K562 (cell line): ENCODE results near the gene ZSWIM1. TPM values are rescaled to one million over a fixed set of nuclear protein-coding genes. Genes with fewer than 3 reads are reported as not detected.

Experiments used
- ARID1B ChIP-seq: fragments of 450-650 bp; IDR thresholded peaks from 2 replicates; pipeline ENCODE4 v1.6.1; 2016; ENCODE audit warnings: antibody characterized with exemption, mild to moderate bottlenecking, inconsistent platforms
- CBFA2T3 ChIP-seq: fragments of 450-650 bp; IDR thresholded peaks from 2 replicates; pipeline ENCODE4 v1.6.1; 2017
- CBFB ChIP-seq: sonication (generic); formaldehyde crosslinking; IDR thresholded peaks from 2 replicates; pipeline ENCODE4 v1.4.0; 2020; ENCODE audit warnings: mild to moderate bottlenecking, missing genetic modification reagents
- EGR1 ChIP-seq: fragments of 450-650 bp; conservative IDR thresholded peaks from 2 replicates; pipeline ENCODE4 v1.6.1; 2017; ENCODE audit warnings: mild to moderate bottlenecking
- FOSL1 ChIP-seq: fragments of 200-800 bp; sonication (Bioruptor generic); conservative IDR thresholded peaks from 2 replicates; pipeline ENCODE4 v1.6.1; 2016; ENCODE audit warnings: missing genetic modification characterization, missing compliant biosample characterization
- FOXK2 ChIP-seq, 2 experiments: fragments of 450-650 bp; IDR thresholded peaks in 1 of 2; conservative IDR thresholded peaks in 1 of 2; 2 replicates each; pipeline ENCODE4 v1.6.1; 2016; ENCODE audit warnings: low read depth in 2 of 2, mild to moderate bottlenecking in 1 of 2
- HDGF ChIP-seq: fragments of 450-650 bp; IDR thresholded peaks from 2 replicates; pipeline ENCODE4 v1.6.1; 2016
- JUND ChIP-seq, 2 experiments: IDR thresholded peaks; 2 replicates in 1 of 2; 3 replicates in 1 of 2; pipeline ENCODE4 v1.6.1; 2011; ENCODE audit warnings: borderline replicate concordance in 2 of 2, low read depth in 2 of 2, low read length in 2 of 2, improper control_type of control experiment in 1 of 2, missing biosample characterization in 1 of 2, missing genetic modification characterization in 1 of 2, missing genetic modification reagents in 1 of 2
- KAT2B ChIP-seq: IDR thresholded peaks from one replicate; pipeline ENCODE4 v1.6.1; 2012; ENCODE audit warnings: low read depth, mild to moderate bottlenecking, control low read depth, inconsistent platforms, low read length, moderate library complexity
- MAFG ChIP-seq: fragments of 450-650 bp; conservative IDR thresholded peaks from 2 replicates; pipeline ENCODE4 v1.6.1; 2016; ENCODE audit warnings: missing genetic modification characterization, missing compliant biosample characterization
- MAFK ChIP-seq: IDR thresholded peaks from 2 replicates; pipeline ENCODE4 v1.6.1; 2011; ENCODE audit warnings: low read length, improper control_type of control experiment
- MTF1 ChIP-seq: fragments of 250-450 bp; sonication (Bioruptor Pico); IDR thresholded peaks from 2 replicates; pipeline ENCODE4 v1.9.0; 2021; ENCODE audit warnings: moderate library complexity, mild to moderate bottlenecking, inconsistent platforms, borderline replicate concordance
- PURB ChIP-seq: sonication (generic); formaldehyde crosslinking; IDR thresholded peaks from 2 replicates; pipeline ENCODE4 v1.9.0; 2021; ENCODE audit warnings: low read depth, mild to moderate bottlenecking, missing genetic modification reagents
- SP1 ChIP-seq: sonication (generic); formaldehyde crosslinking; IDR thresholded peaks from 2 replicates; pipeline ENCODE4 v1.8.1; 2022; ENCODE audit warnings: mild to moderate bottlenecking, missing genetic modification reagents
- TCF3 ChIP-seq: sonication (generic); formaldehyde crosslinking; IDR thresholded peaks from 2 replicates; pipeline ENCODE4 v1.4.0; 2020; ENCODE audit warnings: mild to moderate bottlenecking, missing genetic modification reagents
- ZBTB7A ChIP-seq: IDR thresholded peaks from 2 replicates; pipeline ENCODE4 v1.6.1; 2011; ENCODE audit warnings: low read depth, mild to moderate bottlenecking, low read length, moderate library complexity, borderline replicate concordance; ENCODE audit not compliant: control insufficient read depth
- ZNF384 ChIP-seq: IDR thresholded peaks from 2 replicates; pipeline ENCODE4 v1.6.1; 2012; ENCODE audit warnings: low read depth, low read length, improper control_type of control experiment
- polyA plus RNA-seq, 8 experiments: library from polyadenylated mRNA; depleted of rRNA in 4 of 8; stranded (reverse) in 5 of 8; unstranded in 3 of 8; fragments of >200 nt; fragmentation: Nextera tagmentation in 2 of 8; fragmentation: Illumina TruSeq in 1 of 8; extraction: Ambion mirVana in 2 of 8; extraction: Trizol in 1 of 8; gene quantifications; 2 replicates each; pipeline versions ENCODE4 v1.2.1 to v1.2.3, GENCODE V29; 2011 to 2014; ENCODE audit warnings: inconsistent platforms in 1 of 8, missing spikeins in 1 of 8
- total RNA-seq, 7 experiments: library from RNA; depleted of rRNA in 6 of 7; stranded (reverse); fragments of >200 nt in 6 of 7; fragmentation: Illumina TruSeq in 2 of 7; extraction: Trizol in 2 of 7; gene quantifications; 2 replicates each; pipeline versions ENCODE4 v1.2.1 to v1.2.3, GENCODE V29; 2011 to 2021; ENCODE audit warnings: low replicate concordance in 1 of 7
- TF ChIP-seq, protein P1 (sequence below), 2 experiments: fragments of 450-650 bp in 1 of 2; sonication (generic) in 1 of 2; formaldehyde crosslinking in 1 of 2; IDR thresholded peaks in 1 of 2; conservative IDR thresholded peaks in 1 of 2; 2 replicates each; pipeline versions ENCODE4 v1.6.1 to v1.8.1; 2016 to 2023; ENCODE audit warnings: mild to moderate bottlenecking in 2 of 2, moderate library complexity in 2 of 2, inconsistent platforms in 1 of 2, missing genetic modification reagents in 1 of 2
- TF ChIP-seq, protein P2 (sequence below): fragments of 250-450 bp; sonication (Bioruptor Pico); IDR thresholded peaks from 2 replicates; pipeline ENCODE4 v1.8.0; 2022; ENCODE audit warnings: moderate library complexity, mild to moderate bottlenecking, inconsistent platforms
- TF ChIP-seq, protein P3 (sequence below): IDR thresholded peaks from 3 replicates; pipeline ENCODE4 v1.6.1; 2011; ENCODE audit warnings: borderline replicate concordance, mild to moderate bottlenecking, moderate library complexity; ENCODE audit not compliant: insufficient read length; ENCODE audit errors: extremely low read depth
- TF ChIP-seq, protein P4 (sequence below): fragments of 200-800 bp; sonication (Bioruptor generic); IDR thresholded peaks from 2 replicates; pipeline ENCODE4 v1.6.1; 2017; ENCODE audit warnings: missing genetic modification characterization, missing compliant biosample characterization

The ZSWIM1 gene
- total and polyA plus RNA-seq, 9 of the 15 experiments (the other 6 are each of a cell fraction or from before 2014, with no cell fraction given), result 2.5 to 15.6 (median 9.5) TPM

DNA sequence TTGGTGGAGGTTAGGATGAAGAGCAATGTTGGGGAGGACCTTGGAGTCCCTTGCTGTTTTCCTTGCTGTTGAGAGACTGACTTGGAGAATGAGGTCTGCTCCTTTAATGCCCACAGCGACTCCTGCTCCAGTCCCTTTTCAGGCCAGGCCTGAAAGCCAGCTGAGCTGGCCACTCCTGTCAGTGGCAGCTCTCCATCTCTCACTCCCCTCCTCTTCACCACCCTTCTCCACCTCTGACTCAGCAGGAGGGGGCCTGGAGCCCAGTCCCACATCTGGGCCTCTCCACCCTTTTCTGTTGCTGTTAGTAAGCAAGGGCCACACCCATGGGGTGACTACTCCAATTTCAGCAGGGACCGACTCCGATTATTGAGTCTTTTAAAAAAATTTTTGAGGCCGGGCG is 45.2 kb upstream of the ZSWIM1 start (continued):
- TF ChIP-seq, protein P1, sequence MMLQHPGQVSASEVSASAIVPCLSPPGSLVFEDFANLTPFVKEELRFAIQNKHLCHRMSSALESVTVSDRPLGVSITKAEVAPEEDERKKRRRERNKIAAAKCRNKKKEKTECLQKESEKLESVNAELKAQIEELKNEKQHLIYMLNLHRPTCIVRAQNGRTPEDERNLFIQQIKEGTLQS (IDR thresholded peaks at IDR 0.05), result peak; percentile 51; the same call in 1 of the 2 replicates
- TF ChIP-seq, protein P1 (CRISPR knock-in tag; conservative IDR thresholded peaks at IDR 0.05), result no peak
- TF ChIP-seq ARID1B (peak; percentile 46), MAFG (tag) (peak; percentile 37), MTF1 (CRISPR knock-in tag) (no peak), CBFB (CRISPR knock-in tag) (no peak), KAT2B (no peak), HDGF (0 out of 2 replicates have a peak, but pooled peaks have one; percentile 56), ZNF384 (peak; percentile 8; the same call in 1 of the 2 replicates), EGR1 (0 out of 2 replicates have a peak, but pooled peaks have one; percentile 15), TCF3 (CRISPR knock-in tag) (no peak), CBFA2T3 (peak; percentile 49; the same call in 1 of the 2 replicates), JUND (IDR thresholded peaks at IDR 0.05; ENCODE audit: borderline replicate concordance, low read depth, low read length) (peak; percentile 74), JUND (tag; IDR thresholded peaks at IDR 0.05; ENCODE audit: borderline replicate concordance, low read depth, low read length) (peak; percentile 45; the same call in 1 of the 3 replicates), FOXK2 (conservative IDR thresholded peaks at IDR 0.05 in 1 of 2, IDR thresholded peaks at IDR 0.05 in 1 of 2; ENCODE audit: low read depth in 2 of 2) (peak; percentile 58 to 63; a peak in 3 of 4 replicates), FOSL1 (peak; percentile 66), PURB (CRISPR knock-in tag) (no peak), ZBTB7A (peak; percentile 62; the same call in 1 of the 2 replicates), MAFK (peak; percentile 58), SP1 (CRISPR knock-in tag) (no peak)
- TF ChIP-seq, protein P2, sequence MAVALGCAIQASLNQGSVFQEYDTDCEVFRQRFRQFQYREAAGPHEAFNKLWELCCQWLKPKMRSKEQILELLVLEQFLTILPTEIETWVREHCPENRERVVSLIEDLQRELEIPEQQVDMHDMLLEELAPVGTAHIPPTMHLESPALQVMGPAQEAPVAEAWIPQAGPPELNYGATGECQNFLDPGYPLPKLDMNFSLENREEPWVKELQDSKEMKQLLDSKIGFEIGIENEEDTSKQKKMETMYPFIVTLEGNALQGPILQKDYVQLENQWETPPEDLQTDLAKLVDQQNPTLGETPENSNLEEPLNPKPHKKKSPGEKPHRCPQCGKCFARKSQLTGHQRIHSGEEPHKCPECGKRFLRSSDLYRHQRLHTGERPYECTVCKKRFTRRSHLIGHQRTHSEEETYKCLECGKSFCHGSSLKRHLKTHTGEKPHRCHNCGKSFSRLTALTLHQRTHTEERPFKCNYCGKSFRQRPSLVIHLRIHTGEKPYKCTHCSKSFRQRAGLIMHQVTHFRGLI (CRISPR knock-in tag), result no peak
- TF ChIP-seq, protein P3, sequence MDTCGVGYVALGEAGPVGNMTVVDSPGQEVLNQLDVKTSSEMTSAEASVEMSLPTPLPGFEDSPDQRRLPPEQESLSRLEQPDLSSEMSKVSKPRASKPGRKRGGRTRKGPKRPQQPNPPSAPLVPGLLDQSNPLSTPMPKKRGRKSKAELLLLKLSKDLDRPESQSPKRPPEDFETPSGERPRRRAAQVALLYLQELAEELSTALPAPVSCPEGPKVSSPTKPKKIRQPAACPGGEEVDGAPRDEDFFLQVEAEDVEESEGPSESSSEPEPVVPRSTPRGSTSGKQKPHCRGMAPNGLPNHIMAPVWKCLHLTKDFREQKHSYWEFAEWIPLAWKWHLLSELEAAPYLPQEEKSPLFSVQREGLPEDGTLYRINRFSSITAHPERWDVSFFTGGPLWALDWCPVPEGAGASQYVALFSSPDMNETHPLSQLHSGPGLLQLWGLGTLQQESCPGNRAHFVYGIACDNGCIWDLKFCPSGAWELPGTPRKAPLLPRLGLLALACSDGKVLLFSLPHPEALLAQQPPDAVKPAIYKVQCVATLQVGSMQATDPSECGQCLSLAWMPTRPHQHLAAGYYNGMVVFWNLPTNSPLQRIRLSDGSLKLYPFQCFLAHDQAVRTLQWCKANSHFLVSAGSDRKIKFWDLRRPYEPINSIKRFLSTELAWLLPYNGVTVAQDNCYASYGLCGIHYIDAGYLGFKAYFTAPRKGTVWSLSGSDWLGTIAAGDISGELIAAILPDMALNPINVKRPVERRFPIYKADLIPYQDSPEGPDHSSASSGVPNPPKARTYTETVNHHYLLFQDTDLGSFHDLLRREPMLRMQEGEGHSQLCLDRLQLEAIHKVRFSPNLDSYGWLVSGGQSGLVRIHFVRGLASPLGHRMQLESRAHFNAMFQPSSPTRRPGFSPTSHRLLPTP, result no peak
- TF ChIP-seq, protein P4, sequence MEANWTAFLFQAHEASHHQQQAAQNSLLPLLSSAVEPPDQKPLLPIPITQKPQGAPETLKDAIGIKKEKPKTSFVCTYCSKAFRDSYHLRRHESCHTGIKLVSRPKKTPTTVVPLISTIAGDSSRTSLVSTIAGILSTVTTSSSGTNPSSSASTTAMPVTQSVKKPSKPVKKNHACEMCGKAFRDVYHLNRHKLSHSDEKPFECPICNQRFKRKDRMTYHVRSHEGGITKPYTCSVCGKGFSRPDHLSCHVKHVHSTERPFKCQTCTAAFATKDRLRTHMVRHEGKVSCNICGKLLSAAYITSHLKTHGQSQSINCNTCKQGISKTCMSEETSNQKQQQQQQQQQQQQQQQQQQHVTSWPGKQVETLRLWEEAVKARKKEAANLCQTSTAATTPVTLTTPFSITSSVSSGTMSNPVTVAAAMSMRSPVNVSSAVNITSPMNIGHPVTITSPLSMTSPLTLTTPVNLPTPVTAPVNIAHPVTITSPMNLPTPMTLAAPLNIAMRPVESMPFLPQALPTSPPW, result peak; percentile 50; the same call in 1 of the 2 replicates
